ENCODE data around the gene TF.

DNA sequence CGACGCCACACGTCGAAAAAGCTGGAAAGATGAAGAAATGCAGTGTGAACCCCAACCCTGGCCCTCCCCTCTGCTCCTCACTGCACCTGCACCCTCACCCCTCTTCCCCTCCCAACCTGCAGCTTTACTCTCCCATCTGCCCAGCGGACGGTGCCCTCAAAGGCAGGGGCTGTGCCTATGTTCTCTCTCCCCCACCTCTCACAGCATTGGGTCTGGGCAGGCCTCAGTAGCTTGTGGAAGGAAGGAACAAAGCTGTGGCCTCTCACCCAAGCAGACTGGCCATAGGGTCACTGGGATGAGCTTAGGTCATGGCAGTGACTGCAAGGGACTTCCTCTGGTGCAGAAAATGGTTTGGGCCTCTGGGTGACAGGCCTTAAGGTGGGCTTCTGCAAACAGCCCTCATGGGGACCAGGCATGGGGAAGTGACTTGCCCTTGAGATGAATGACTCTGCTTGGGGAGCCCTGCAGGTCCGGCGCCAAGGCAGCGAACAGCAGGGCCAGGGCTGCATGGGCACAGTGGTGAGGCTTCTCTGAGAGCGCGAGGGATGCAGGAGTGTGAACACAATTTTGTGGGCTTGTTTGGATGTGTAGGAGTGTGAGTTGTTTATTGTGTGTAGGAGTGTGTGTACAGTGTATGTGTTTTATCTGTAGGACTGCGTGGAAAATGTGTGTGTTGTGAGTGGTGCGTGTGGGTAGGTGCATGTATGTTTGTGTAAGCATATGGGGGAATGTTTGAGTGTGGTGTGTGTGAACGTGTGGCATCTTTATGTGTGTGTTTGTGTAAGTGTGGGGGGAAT is 88.6 kb downstream of the TF start:
- no peak for TF ChIP-seq ARNT (IDR thresholded peaks at IDR 0.05)
- TF ChIP-seq FOXK2 (IDR thresholded peaks at IDR 0.05), result no peak
- TF ChIP-seq SUZ12 (IDR thresholded peaks at IDR 0.05), result no peak
- TF ChIP-seq SP1 (IDR thresholded peaks at IDR 0.05), result no peak

Measured in HEK293T (cell line).